NCI-H526 (cell line): ENCODE measurements around the gene PCBD1.
"Not testable (repeated sequence)": the region's sequence is repeated elsewhere in the genome, so short reads cannot be mapped to it uniquely, and the experiment has no call there.

Experiments
- DNase-seq, 2 experiments: peaks; one replicate each; lab custom pipeline; 2025; lab: John Stamatoyannopoulos, UW

The PCBD1 gene

GRCh38 chr10:70863470-70864160 is 24.8 kb downstream of the PCBD1 start:
- no peak for DNase-seq

GRCh38 chr10:70861495-70862197 is 26.7 kb downstream of the PCBD1 start:
- not testable (repeated sequence) for DNase-seq

- no peak for DNase-seq
Observed at GRCh38 chr10:70858759-70859158, 29.6 kb downstream of the PCBD1 start.

- DNase-seq = no peak
Observed at GRCh38 chr10:70856454-70856853, 31.9 kb downstream of the PCBD1 start.

GRCh38 chr10:70853457-70853856 is 34.9 kb downstream of the PCBD1 start:
- DNase-seq = no peak

GRCh38 chr10:70853038-70853437 is 35.3 kb downstream of the PCBD1 start:
- DNase-seq = no peak

GRCh38 chr10:70851597-70852475 is 36.5 kb downstream of the PCBD1 start:
- DNase-seq = no peak

GRCh38 chr10:70850097-70850496 is 38.3 kb downstream of the PCBD1 start:
- no peak for DNase-seq

GRCh38 chr10:70849582-70850016 is 38.8 kb downstream of the PCBD1 start:
- no peak for DNase-seq

GRCh38 chr10:70847659-70848360 is 40.6 kb downstream of the PCBD1 start:
- DNase-seq = no peak

GRCh38 chr10:70846795-70847194 is 41.6 kb downstream of the PCBD1 start:
- DNase-seq = no peak

- DNase-seq = no peak
Observed at GRCh38 chr10:70845816-70846215, 42.5 kb downstream of the PCBD1 start.

GRCh38 chr10:70845256-70845655 is 43.1 kb downstream of the PCBD1 start:
- no peak for DNase-seq

GRCh38 chr10:70843776-70844489 is 44.4 kb downstream of the PCBD1 start:
- no peak for DNase-seq

- no peak for DNase-seq
Observed at GRCh38 chr10:70843333-70843732, 45.0 kb downstream of the PCBD1 start.

GRCh38 chr10:70840836-70841235 is 47.5 kb downstream of the PCBD1 start:
- no peak for DNase-seq

GRCh38 chr10:70838270-70838805 is 50.0 kb downstream of the PCBD1 start:
- no peak for DNase-seq

GRCh38 chr10:70837660-70838059 is 50.7 kb downstream of the PCBD1 start:
- no peak for DNase-seq

- no peak for DNase-seq
Observed at GRCh38 chr10:70836319-70836718, 52.0 kb downstream of the PCBD1 start.

GRCh38 chr10:70834441-70835151 is 53.8 kb downstream of the PCBD1 start:
- no peak for DNase-seq
